SK-N-SH (cell line): ENCODE data around the gene TTC31. TPM values are rescaled to one million over a fixed set of nuclear protein-coding genes. Genes with fewer than 3 reads are reported as not detected.
A peak's percentile ranks its signal among the peaks of the same experiment; 100 is the strongest.

Experiments used
- CTCF ChIA-PET: fragments of 300-600, 350-600 bp; formaldehyde crosslinking; extraction: SDS; loops from one replicate; lab custom pipeline; 2021; lab: Yijun Ruan, JAX
- POLR2A ChIA-PET: fragments of 350-600 bp; sonication (Branson Sonifier 250); formaldehyde crosslinking; extraction: SDS; loops from one replicate; lab custom pipeline; 2020; ENCODE audit warnings: antibody characterized with exemption, inconsistent platforms; lab: Yijun Ruan, JAX
- DNase-seq: peaks from one replicate; pipeline ENCODE4 v3.0.0; 2012
- H2AFZ ChIP-seq: fragments of 200-600 bp; sonication (generic); 2 replicates; pipeline ENCODE4 v1.8.1; 2016; ENCODE audit warnings: antibody characterized with exemption, mild to moderate bottlenecking, low read depth
- H3F3A ChIP-seq: fragments of 200-600 bp; sonication (generic); replicated peaks from 2 replicates; pipeline ENCODE3; 2016; ENCODE audit warnings: antibody characterized with exemption, mild to moderate bottlenecking; ENCODE audit not compliant: insufficient read depth
- H3K27ac ChIP-seq, 2 experiments: fragments of 200-500 bp in 1 of 2; fragments of 200-600 bp in 1 of 2; sonication (Bioruptor generic) in 1 of 2; sonication (generic), shearing (Covaris generic) in 1 of 2; 2 replicates each; pipeline versions ENCODE4 v1.5.1 to v1.6.1; 2014 to 2016; ENCODE audit warnings: low read depth in 2 of 2, inconsistent platforms in 1 of 2, low read length in 1 of 2, mild to moderate bottlenecking in 1 of 2, mixed read lengths in 1 of 2
- H3K27me3 ChIP-seq: fragments of 200-600 bp; sonication (generic), shearing (Covaris generic); 2 replicates; pipeline ENCODE4 v1.6.1; 2016; ENCODE audit warnings: mixed run types; ENCODE audit not compliant: insufficient read depth
- H3K36me3 ChIP-seq, 2 experiments: fragments of 200-500 bp in 1 of 2; fragments of 200-600 bp in 1 of 2; sonication (Bioruptor generic) in 1 of 2; sonication (generic) in 1 of 2; replicated peaks in 1 of 2; 2 replicates each; pipeline versions ENCODE3 to v1.5.1; 2014 to 2016; ENCODE audit warnings: low read length in 1 of 2, mild to moderate bottlenecking in 1 of 2; ENCODE audit not compliant: insufficient read depth in 2 of 2, control insufficient read depth in 1 of 2
- H3K4me1 ChIP-seq, 2 experiments: fragments of 200-500 bp in 1 of 2; fragments of 200-600 bp in 1 of 2; sonication (Bioruptor generic) in 1 of 2; sonication (generic), shearing (Covaris generic) in 1 of 2; 2 replicates each; pipeline versions ENCODE4 v1.5.1 to v1.6.1; 2014 to 2016; ENCODE audit warnings: low read depth in 1 of 2, low read length in 1 of 2, mixed run types in 1 of 2; ENCODE audit not compliant: insufficient read depth in 2 of 2, control insufficient read depth in 1 of 2
- H3K4me2 ChIP-seq: fragments of 200-600 bp; sonication (generic), shearing (Covaris generic); 2 replicates; pipeline ENCODE4 v1.6.1; 2017; ENCODE audit warnings: mixed run types
- H3K4me3 ChIP-seq, 2 experiments: fragments of 200-500 bp in 1 of 2; fragments of 200-600 bp in 1 of 2; sonication (Bioruptor generic) in 1 of 2; sonication (generic), shearing (Covaris generic) in 1 of 2; 2 replicates each; pipeline versions ENCODE4 v1.5.1 to v1.8.1; 2014 to 2016; ENCODE audit warnings: low read depth in 2 of 2, inconsistent platforms in 1 of 2, low read length in 1 of 2, mild to moderate bottlenecking in 1 of 2, mixed read lengths in 1 of 2, moderate library complexity in 1 of 2
- H3K79me2 ChIP-seq: fragments of 200-600 bp; sonication (generic); 2 replicates; pipeline ENCODE4 v1.8.1; 2017; ENCODE audit warnings: mild to moderate bottlenecking; ENCODE audit not compliant: insufficient read depth
- H3K9ac ChIP-seq: fragments of 200-600 bp; sonication (generic); 2 replicates; pipeline ENCODE4 v1.6.1; 2017; ENCODE audit warnings: mixed run types
- H3K9me2 ChIP-seq: fragments of 200-600 bp; sonication (generic); 2 replicates; pipeline ENCODE4 v1.6.1; 2017; ENCODE audit warnings: mixed run types
- H3K9me3 ChIP-seq: fragments of 200-600 bp; sonication (generic); 2 replicates; pipeline ENCODE4 v1.6.1; 2017; ENCODE audit warnings: mixed run types, mild to moderate bottlenecking, moderate library complexity
- H4K20me1 ChIP-seq: fragments of 200-600 bp; sonication (generic); 2 replicates; pipeline ENCODE4 v1.6.1; 2017; ENCODE audit warnings: mild to moderate bottlenecking, mixed run types; ENCODE audit not compliant: insufficient read depth
- CTCF ChIP-seq: fragments of 200-600 bp; sonication (generic); IDR thresholded peaks from 2 replicates; pipeline ENCODE4 v1.6.1; 2017; ENCODE audit warnings: antibody characterized with exemption, mild to moderate bottlenecking, moderate library complexity
- EZH2phosphoT487 ChIP-seq: fragments of 200-600 bp; sonication (generic); IDR thresholded peaks from 2 replicates; pipeline ENCODE4 v1.6.1; 2017; ENCODE audit warnings: low read depth, mixed run types, mild to moderate bottlenecking, antibody characterized with exemption, moderate library complexity, borderline replicate concordance
- FOXJ3 ChIP-seq: sonication (generic); formaldehyde crosslinking; IDR thresholded peaks from 2 replicates; pipeline ENCODE4 v1.5.1; 2020; ENCODE audit warnings: mild to moderate bottlenecking, missing genetic modification reagents
- GATA2 ChIP-seq: sonication (generic); formaldehyde crosslinking; IDR thresholded peaks from 2 replicates; pipeline ENCODE4 v1.5.0; 2020; ENCODE audit warnings: mild to moderate bottlenecking, missing genetic modification reagents
- IRF3 ChIP-seq: fragments of 150-350 bp; IDR thresholded peaks from 2 replicates; pipeline ENCODE4 v1.6.1; 2016; ENCODE audit warnings: mild to moderate bottlenecking, low read depth, low read length
- JUND ChIP-seq: IDR thresholded peaks from 2 replicates; pipeline ENCODE4 v1.4.0; 2012
- MEF2A ChIP-seq: IDR thresholded peaks from 2 replicates; pipeline ENCODE4 v1.4.0; 2012; ENCODE audit warnings: low read depth, borderline replicate concordance
- NFIC ChIP-seq: IDR thresholded peaks from 2 replicates; pipeline ENCODE4 v1.4.0; 2012; ENCODE audit warnings: borderline replicate concordance
- PBX3 ChIP-seq: IDR thresholded peaks from 2 replicates; pipeline ENCODE4; 2012
- REST ChIP-seq: IDR thresholded peaks from 2 replicates; pipeline ENCODE4 v1.6.1; 2012; ENCODE audit warnings: mild to moderate bottlenecking, low read depth, low read length, moderate library complexity
- SIN3A ChIP-seq: IDR thresholded peaks from 2 replicates; pipeline ENCODE4 v1.6.1; 2012; ENCODE audit warnings: low read depth, mild to moderate bottlenecking, low read length, moderate library complexity, borderline replicate concordance
- TAF1 ChIP-seq: IDR thresholded peaks from 2 replicates; pipeline ENCODE4 v1.6.1; 2012; ENCODE audit warnings: low read depth, mild to moderate bottlenecking, low read length, moderate library complexity, borderline replicate concordance
- WGBS: methylation state at CpG from one replicate; pipeline ENCODE4 v1.1.6; 2017; ENCODE audit warnings: low lambda C conversion rate; 5-methylcytosine and 5-hydroxymethylcytosine counted together
- polyA plus RNA-seq, 3 experiments: library from polyadenylated mRNA; depleted of rRNA; stranded (reverse); fragments of >200 nt; gene quantifications; 2 replicates each; pipeline ENCODE4 v1.2.3, GENCODE V29; 2012

The TTC31 gene
- polyA plus RNA-seq, 1 of the 3 experiments (the other 2 are of a cell fraction) = 27.9 TPM

GRCh38 chr2:74527741-74528140, 44.9 kb downstream of the TTC31 start (continued):
- TF ChIP-seq CTCF = no peak

GRCh38 chr2:74528600-74529356, 45.9 kb downstream of the TTC31 start:
- peaks cover 26 to 49% of the 10 kb centered on the region in 2 experiments for H3K36me3 ChIP-seq
- CTCF ChIA-PET = interaction anchor here (1.2 to 7.0 kb wide), 6 partner anchors 14 to 59 kb away, joined by 3 to 80 read pairs (median 10); partner anchors contain the start of genes CCDC142, LBX2, PCGF1 and TLX2
- TF ChIP-seq GATA2 (no peak), EZH2phosphoT487 (no peak)
- TF ChIP-seq, all 33 proteins: peak for 0
- H3K27ac ChIP-seq = peak overlapping the region; percentile 68 to 92
- POLR2A ChIA-PET = interaction anchor here (1.3 to 2.5 kb wide), 8 partner anchors 8 to 70 kb away, joined by 4 to 13 read pairs (median 6); partner anchors contain the start of genes CCDC142, MRPL53, PCGF1 and TLX2
- H3K27me3 ChIP-seq = no peaks in the 10 kb centered on the region
- peaks cover 45% of the 10 kb centered on the region for H3K79me2 ChIP-seq
- H3K4me1 ChIP-seq = peaks cover 13 to 24% of the 10 kb centered on the region in 2 experiments
- peak overlapping the region; percentile 90 for H3K9ac ChIP-seq
- peaks cover 11% of the 10 kb centered on the region for H3F3A ChIP-seq
- peak overlapping the region; percentile 56 for H2AFZ ChIP-seq
- H4K20me1 ChIP-seq = no peaks in the 10 kb centered on the region
- peak overlapping the region; percentile 83 to 99 for H3K4me3 ChIP-seq
- H3K9me2 ChIP-seq = no peaks in the 10 kb centered on the region
- peak overlapping the region; percentile 90 for H3K4me2 ChIP-seq
- no peaks in the 10 kb centered on the region for H3K9me3 ChIP-seq
- no peak for DNase-seq
- 5% methylated on average over 22 of the region's 29 CpGs for WGBS

- no peaks in the 10 kb centered on the region for H4K20me1 ChIP-seq
- ChIA-PET POLR2A (interaction anchor here (0.7 to 2.5 kb wide), 10 partner anchors 9 to 75 kb away, joined by 4 to 13 read pairs (median 5); partner anchors contain the start of genes CCDC142, INO80B, MRPL53 and PCGF1), CTCF (interaction anchor here (0.9 to 7.8 kb wide), 8 partner anchors 15 to 65 kb away, joined by 3 to 102 read pairs (median 10); partner anchors contain the start of genes CCDC142, LBX2, PCGF1 and TLX2)
- H3K4me3 ChIP-seq = peak within 1 kb of the TSS; percentile 83 to 99
- peak within 1 kb of the TSS; percentile 83 for H2AFZ ChIP-seq
- peaks cover 13 to 24% of the 10 kb centered on the region in 2 experiments for H3K4me1 ChIP-seq
- H3K9ac ChIP-seq = peak within 1 kb of the TSS; percentile 90
- peaks cover 45% of the 10 kb centered on the region for H3K79me2 ChIP-seq
- H3K4me2 ChIP-seq = peak within 1 kb of the TSS; percentile 90
- no peaks in the 10 kb centered on the region for H3K27me3 ChIP-seq
- peak within 1 kb of the TSS; percentile 68 to 92 for H3K27ac ChIP-seq
- peak; percentile 98 for DNase-seq
- WGBS = 1% methylated on average over 30 of the region's 87 CpGs
- H3F3A ChIP-seq = peaks cover 18% of the 10 kb centered on the region
- H3K9me2 ChIP-seq = no peaks in the 10 kb centered on the region
- H3K9me3 ChIP-seq = no peaks in the 10 kb centered on the region
- H3K36me3 ChIP-seq = peaks cover 27 to 51% of the 10 kb centered on the region in 2 experiments
- TF ChIP-seq NFIC (no peak), FOXJ3 (no peak; the same call in 1 of the 2 replicates), JUND (0 out of 2 replicates have a peak, but pooled peaks have one; percentile 6), PBX3 (peak; percentile 25), REST (no peak), IRF3 (no peak), MEF2A (no peak), SIN3A (peak; percentile 59; the same call in 1 of the 2 replicates), TAF1 (peak; percentile 95)
Observed at GRCh38 chr2:74529357-74530238, 46.7 kb downstream of the TTC31 start, which contains the start of the genes AUP1 and HTRA2. TSS of gene AUP1 (minus strand) at chr2:74529706. CDS start at chr2:74529629, 77 bp downstream. TSS of gene HTRA2 (plus strand) at chr2:74529933. CDS start at chr2:74530007, 74 bp downstream.
